DND-41 (cell line): ENCODE measurements around the gene AP2A2.

Source experiments
- CTCF ChIP-seq: IDR thresholded peaks from 2 replicates; pipeline ENCODE4 v1.5.1; 2012; ENCODE audit warnings: borderline replicate concordance, low read length, moderate library complexity, mild to moderate bottlenecking; ENCODE audit not compliant: poor library complexity, severe bottlenecking; ENCODE audit errors: extremely low read depth
- EZH2 ChIP-seq: IDR thresholded peaks from 3 replicates; pipeline ENCODE4 v1.6.1; 2012; ENCODE audit warnings: borderline replicate concordance, low read depth, mild to moderate bottlenecking, moderate library complexity, low read length, inconsistent platforms; ENCODE audit not compliant: severe bottlenecking

DNA sequence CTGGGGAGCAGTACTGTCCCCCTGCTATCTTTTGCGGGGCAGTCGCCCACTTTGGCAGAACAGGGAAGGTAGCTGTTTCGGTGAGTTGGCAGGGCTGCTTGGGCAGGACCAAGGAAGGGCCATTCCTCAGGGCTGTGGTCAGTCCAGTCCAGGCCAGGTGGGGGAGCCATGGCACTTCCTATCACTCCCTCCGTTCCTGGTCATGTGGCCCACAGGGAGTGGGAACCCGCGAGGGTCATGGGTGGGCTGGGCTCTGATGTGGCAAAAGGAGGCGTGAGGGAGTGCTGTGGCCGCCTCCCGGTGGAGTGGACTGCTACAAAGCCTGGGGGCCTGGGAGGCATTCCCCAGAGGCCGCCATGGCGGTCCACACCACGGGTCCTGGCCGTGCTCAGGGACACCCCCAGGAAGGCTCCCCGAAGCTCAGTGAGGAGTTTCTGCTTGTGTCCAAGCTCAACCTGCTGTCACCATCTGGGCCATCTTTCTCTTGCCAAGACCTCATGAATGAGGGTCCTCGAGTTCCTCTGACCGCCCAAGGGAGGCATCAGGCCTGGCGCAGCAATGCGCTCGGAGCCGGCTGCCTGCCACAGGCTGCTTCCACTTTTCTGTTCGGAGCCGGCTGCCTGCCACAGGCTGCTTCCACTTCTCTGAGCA, 27.0 kb upstream of the AP2A2 start:
- TF ChIP-seq CTCF (no peak), EZH2 (no peak)
